IPS DF 4.7 (cell line): Measurements from ENCODE around the gene FBXW2.
"Not testable (repeated sequence)": the region's sequence is repeated elsewhere in the genome, so short reads cannot be mapped to it uniquely, and the experiment has no call there.

Source experiments
- DNase-seq: peaks from one replicate; pipeline ENCODE4 v3.0.0-alpha.2; 2013; ENCODE audit warnings: low spot score; ENCODE audit errors: extremely low read depth

FBXW2 gene

DNA sequence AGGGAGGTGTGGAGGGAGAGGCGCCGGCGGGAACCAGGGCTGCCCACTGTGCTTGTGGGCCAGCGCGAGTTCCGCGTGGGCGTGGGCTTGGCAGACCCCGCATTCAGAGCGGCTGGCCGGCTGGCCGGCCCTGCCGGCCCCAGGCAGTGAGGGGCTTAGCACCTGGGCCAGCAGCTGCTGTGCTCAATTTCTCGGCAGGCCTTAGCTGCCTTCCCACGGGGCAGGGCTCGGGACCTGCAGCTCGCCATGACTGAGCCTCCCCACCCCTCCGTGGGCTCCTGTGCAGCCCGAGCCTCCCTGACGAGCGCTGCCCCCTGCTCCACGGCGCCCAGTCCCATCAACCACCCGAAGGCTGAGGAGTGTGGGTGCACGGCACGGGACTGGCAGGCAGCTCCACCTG lies 46.9 kb downstream of the FBXW2 start:
- not testable (repeated sequence) for DNase-seq

DNA sequence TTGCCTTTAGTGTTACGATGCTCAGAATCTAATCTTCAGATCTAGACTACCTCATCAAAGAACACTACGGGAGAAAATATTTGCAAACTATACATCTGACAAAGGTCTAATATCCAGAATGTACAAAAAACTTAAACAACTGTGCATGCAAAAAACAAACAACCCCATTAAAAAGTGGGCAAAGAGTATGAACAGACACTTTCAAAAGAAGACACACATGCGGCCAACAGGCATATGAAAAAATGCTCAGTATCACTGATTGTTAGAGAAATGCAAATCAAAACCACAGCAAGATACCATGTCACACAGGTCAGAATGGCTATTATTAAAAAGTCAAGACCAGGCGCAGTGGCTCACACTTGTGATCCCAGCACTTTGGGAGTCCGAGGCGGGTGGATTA lies 47.9 kb downstream of the FBXW2 start:
- DNase-seq = no peak

- no peak for DNase-seq
These were observed 50.2 kb downstream of the FBXW2 start for GRCh38 chr9:120742951-120743416.

- DNase-seq = no peak
These were observed 51.5 kb downstream of the FBXW2 start for GRCh38 chr9:120741701-120742100.

- DNase-seq = no peak
These were observed 52.0 kb downstream of the FBXW2 start for GRCh38 chr9:120741191-120741590.

GRCh38 chr9:120740132-120740531 lies 53.1 kb downstream of the FBXW2 start:
- DNase-seq = no peak

GRCh38 chr9:120737416-120738165 lies 55.6 kb downstream of the FBXW2 start:
- no peak for DNase-seq

DNA sequence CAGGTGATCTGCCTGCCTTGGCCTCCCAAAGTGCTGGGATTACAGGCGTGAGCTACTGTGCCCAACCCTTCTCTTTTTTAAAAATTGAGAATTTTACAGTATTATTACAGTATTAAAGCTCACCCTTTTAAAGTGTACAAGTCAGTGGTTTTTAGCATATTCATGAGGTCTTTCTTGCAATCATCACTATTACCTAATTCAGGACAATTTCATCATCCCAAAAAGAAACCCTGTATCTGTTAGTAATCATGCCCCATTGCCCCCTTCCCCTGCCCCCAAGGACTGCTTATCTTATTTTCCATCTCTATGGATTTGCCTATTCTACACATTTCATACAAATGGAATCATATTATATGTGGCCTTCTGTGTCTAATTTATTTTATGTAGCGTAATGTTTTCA lies 56.3 kb downstream of the FBXW2 start:
- no peak for DNase-seq

DNA sequence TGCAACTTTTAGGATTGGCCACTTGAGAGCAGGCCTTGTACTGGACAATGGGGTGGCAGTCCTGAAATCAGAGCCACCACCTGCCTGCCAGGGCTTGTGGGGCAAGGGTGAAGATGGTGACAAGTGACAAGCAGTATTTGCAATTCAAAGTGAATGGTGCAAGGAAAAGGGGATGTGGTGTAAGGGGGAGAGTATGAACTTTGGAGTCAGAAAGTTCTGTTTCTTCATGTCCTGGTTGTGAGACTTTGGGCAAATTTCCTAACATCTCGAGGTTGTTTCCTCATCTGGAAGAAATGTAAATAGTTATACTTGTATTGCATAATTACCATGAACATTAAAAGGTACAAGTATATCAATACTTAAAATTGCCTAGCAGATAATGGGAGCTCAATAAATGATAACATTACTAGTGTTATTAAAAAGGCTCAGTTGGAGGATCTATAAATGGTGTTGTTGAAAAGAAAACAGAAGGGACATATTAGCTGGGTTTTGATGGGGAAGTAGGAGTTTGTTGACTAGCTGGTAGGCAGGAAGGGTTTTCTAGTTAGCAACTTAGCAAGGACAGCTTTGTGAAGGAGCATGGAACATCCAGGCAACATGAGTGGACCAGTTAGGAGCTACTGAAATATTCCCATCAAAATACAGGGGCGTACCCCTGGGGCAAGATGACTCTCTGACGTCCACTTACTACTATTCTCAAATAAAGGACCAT lies 57.6 kb downstream of the FBXW2 start:
- no peak for DNase-seq

DNA sequence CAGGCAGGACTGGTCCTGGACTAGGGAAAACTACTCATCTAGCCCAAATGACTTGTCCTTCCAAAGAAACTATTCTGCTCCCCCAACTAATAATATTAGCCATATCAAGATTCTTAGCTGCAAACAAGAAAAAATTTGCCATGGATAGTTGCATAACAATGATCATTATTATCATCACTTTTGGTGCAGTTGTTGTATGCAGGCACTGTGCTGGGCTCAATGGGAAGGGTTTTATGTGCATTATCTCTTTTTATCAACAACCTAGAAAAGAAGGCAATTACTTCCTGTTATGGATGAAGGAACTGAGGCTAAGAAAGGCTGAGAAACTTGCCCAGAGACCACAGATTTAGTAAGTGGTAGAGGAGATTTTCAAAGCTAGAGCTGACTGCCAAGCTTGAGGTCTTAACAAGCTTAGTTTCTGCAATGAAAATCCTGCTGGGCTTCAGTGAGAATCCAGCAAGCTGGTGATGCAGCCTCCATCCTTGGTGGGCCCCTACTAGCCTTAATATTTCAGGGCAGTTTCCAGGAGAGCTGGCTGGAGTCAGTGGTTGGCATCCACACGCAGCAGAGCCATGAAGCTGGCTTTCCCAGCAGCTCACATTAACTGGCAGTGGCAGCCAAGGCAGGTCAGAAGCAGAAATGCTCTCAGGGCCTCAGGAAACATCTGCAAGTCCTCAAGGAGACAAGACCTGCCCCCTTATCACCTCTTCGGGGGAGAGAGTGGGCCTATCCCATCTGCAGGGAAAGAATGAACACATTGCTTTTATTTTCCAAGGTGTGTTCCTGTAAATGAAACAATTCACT lies 58.4 kb downstream of the FBXW2 start:
- DNase-seq = no peak

GRCh38 chr9:120733190-120733589 lies 60.0 kb downstream of the FBXW2 start:
- DNase-seq = no peak

GRCh38 chr9:120730654-120731514 lies 62.3 kb downstream of the FBXW2 start:
- DNase-seq = no peak

DNA sequence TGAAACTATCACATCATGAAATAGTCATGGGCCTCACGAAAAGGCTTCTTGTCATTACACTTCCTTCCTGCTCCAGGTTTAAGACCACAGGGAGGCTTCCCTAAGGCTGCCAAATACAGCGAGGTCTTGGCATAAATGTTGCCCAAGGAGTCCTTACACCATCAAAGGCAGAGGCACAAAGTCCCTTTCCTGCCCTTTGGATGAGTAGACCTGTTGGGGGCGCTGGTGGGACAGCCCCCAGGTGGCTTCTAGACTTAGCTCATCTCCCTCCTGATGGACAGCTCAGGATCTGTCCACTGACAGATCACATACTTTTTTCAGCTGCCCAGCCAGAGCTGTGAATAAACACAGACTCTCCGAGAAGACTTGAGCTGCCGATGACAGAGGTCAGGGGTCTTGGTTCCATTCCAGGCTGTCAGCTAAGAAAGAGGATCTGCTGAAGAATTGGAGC lies 63.4 kb downstream of the FBXW2 start:
- DNase-seq = no peak

GRCh38 chr9:120726484-120726883 lies 66.7 kb downstream of the FBXW2 start:
- DNase-seq = no peak

- DNase-seq = no peak
These were observed 67.3 kb downstream of the FBXW2 start for GRCh38 chr9:120725907-120726306.

DNA sequence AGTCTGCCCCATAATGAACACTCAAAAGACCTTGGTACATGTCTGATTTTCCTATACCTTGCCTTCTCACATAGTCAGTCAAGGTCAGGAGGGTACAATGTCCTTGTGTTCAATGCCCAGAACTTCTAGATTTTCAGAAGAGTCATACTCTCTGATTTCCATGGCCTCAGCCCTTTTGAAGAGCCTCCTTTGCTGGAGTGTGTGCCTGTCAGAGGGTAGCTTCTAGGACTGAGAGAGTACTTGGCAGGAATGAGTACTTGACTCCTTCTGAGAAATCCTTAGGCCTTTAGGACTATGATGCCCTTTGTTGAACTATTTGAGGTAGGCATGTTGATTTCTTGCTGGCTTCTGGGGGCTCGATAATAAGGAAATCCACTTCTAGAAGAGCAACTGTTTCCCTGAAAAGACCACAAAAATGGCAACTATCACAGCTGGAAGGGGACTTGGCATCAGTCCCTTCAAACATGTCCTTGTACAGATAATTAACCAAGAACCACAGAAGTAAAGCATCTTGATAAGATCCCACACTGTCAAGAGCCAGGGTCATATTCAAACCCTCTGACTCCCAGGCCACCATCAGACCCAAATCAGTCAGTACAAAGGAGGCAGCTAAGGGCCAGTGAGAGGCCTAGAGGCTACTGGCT lies 68.3 kb downstream of the FBXW2 start:
- no peak for DNase-seq

DNA sequence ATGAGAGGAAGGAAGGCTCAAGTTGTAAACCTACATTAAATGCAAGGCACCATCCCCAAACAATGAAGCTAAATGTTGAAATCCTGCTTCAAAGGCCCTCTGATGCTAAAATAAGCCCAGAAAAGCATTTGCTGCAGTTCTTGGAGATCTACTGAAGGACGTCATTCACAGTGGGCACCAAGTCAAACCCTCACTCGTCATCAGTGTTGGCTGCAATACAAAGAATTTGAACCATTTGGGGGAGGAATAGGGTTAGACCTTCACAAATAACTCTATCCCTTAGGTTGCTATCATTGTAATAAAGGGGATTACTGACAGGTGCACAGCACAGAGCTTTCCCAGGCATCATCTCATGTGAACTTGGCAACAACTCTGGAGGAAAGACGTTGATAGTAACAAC lies 69.7 kb downstream of the FBXW2 start:
- no peak for DNase-seq

GRCh38 chr9:120720404-120720803 lies 72.8 kb downstream of the FBXW2 start:
- no peak for DNase-seq

DNA sequence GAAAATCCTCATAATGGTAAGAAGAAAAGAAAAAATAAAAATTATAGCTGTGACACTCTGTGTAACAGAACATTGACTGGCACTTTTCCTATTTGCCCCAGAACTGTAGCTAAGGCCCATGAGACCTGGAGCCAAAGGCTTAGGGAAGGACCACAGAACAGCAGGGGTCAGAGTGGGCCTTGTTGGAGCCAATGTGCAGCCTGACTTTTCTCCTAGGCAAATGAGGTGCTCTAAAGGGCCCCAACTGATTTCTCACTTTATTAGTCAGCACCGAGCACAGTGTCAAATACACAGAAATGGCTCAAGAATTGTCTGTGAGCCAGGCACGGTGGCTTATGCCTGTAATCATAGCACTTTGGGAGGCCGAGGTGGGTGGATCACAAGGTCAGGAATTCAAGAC lies 74.9 kb downstream of the FBXW2 start:
- no peak for DNase-seq

DNA sequence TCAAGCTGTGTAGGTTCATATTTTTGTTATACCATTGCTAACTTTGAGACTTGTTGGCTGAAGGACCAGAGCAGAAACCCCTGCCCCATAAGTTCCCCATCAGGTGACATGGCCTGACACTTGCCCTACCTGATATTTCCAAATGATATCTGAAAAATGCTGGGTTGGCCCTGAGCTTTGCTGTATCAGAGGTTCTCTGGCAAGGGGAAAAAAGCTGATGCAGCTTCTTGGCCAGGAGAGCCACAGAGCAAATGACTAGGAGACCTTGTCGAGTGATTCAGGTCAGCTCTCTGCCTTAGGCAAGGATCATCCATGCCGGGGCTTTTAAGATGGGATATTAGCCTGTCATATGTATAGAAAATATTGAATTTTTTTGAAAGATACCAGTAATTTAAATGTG lies 76.0 kb downstream of the FBXW2 start:
- DNase-seq = no peak

DNA sequence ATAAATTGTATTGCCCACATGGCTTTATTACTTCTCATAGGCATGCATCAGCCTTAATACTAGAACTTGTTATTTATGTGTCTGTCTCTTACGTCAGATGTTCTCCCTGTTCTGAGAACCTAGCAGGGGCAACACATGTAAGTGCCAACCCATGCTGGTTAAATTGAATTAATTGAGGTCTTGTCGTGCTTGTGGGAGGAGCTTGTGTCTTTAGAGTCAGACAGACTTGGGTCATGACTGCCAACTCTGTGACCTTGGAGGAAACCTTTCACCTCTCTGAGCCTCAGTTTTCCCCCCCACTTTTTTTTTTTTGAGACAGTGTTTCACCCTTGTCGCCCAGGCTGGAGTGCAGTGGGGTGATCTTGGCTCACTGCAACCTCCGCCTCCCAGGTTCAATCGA lies 76.7 kb downstream of the FBXW2 start:
- DNase-seq = no peak
